Chondrocyte (in vitro differentiated cells): ENCODE data around the gene BARHL1. TPM values are rescaled to one million over a fixed set of nuclear protein-coding genes. Genes with fewer than 3 reads are reported as not detected.

Experiments
- DNase-seq: peaks from one replicate; pipeline ENCODE4 v3.0.0; 2021; ENCODE audit warnings: mixed read lengths, low spot score
- H3K27ac Mint-ChIP-seq: one replicate; pipeline ENCODE4 v1.8.0; 2021; ENCODE audit warnings: mild to moderate bottlenecking, moderate library complexity, mixed read lengths; ENCODE audit not compliant: unreplicated experiment
- H3K27me3 Mint-ChIP-seq: 2 replicates; pipeline ENCODE4 v1.8.0; 2021; ENCODE audit warnings: low read depth, mixed read lengths
- H3K36me3 Mint-ChIP-seq: 2 replicates; pipeline ENCODE4 v1.8.0; 2021; ENCODE audit warnings: low read depth, mixed read lengths
- H3K4me1 Mint-ChIP-seq: 2 replicates; pipeline ENCODE4 v1.8.0; 2021; ENCODE audit warnings: low read depth, mild to moderate bottlenecking, mixed read lengths
- H3K4me3 Mint-ChIP-seq: one replicate; pipeline ENCODE4 v1.8.0; 2021; ENCODE audit warnings: mild to moderate bottlenecking, moderate library complexity, mixed read lengths; ENCODE audit not compliant: unreplicated experiment
- H3K9me3 Mint-ChIP-seq: 2 replicates; pipeline ENCODE4 v1.8.0; 2021; ENCODE audit warnings: low read depth, mixed read lengths
- CTCF ChIP-seq: fragments of 200-600 bp; sonication (generic); IDR thresholded peaks from 2 replicates; pipeline ENCODE4 v1.5.0; 2021; ENCODE audit warnings: antibody characterized with exemption, mild to moderate bottlenecking, moderate library complexity
- total RNA-seq: library from RNA; stranded (reverse); gene quantifications from 3 replicates; pipeline ENCODE4 v1.2.1, GENCODE V29; 2021

Gene BARHL1
- total RNA-seq, 1 donor from 2014 or later, result not detected

GRCh38 chr9:132545578-132545977 is 36.8 kb upstream of the BARHL1 start:
- no peaks in the 10 kb centered on the region for H3K9me3 Mint-ChIP-seq
- DNase-seq, result peak; percentile 46
- no peaks in the 10 kb centered on the region for H3K36me3 Mint-ChIP-seq
- no peaks in the 10 kb centered on the region for H3K27me3 Mint-ChIP-seq
- H3K27ac Mint-ChIP-seq, result no peak overlapping the region
- peaks cover 26% of the 10 kb centered on the region for H3K4me1 Mint-ChIP-seq
- H3K4me3 Mint-ChIP-seq, result no peak overlapping the region
- no peak for TF ChIP-seq CTCF

GRCh38 chr9:132546148-132547051 is 36.0 kb upstream of the BARHL1 start:
- peak; percentile 67 for DNase-seq
- Mint-ChIP-seq H3K9me3 (no peaks in the 10 kb centered on the region), H3K4me1 (peaks cover 26% of the 10 kb centered on the region), H3K27ac (no peak overlapping the region), H3K27me3 (no peaks in the 10 kb centered on the region), H3K4me3 (peak overlapping the region; percentile 64), H3K36me3 (no peaks in the 10 kb centered on the region)
- peak; percentile 77 for TF ChIP-seq CTCF

- Mint-ChIP-seq H3K4me1 (peaks cover 26% of the 10 kb centered on the region), H3K4me3 (no peak overlapping the region), H3K36me3 (no peaks in the 10 kb centered on the region), H3K9me3 (no peaks in the 10 kb centered on the region), H3K27me3 (no peaks in the 10 kb centered on the region), H3K27ac (no peak overlapping the region)
- TF ChIP-seq CTCF, result no peak
- peak; percentile 64 for DNase-seq
These were observed 35.4 kb upstream of the BARHL1 start for GRCh38 chr9:132547052-132547431.

GRCh38 chr9:132547436-132547835 is 35.0 kb upstream of the BARHL1 start:
- no peaks in the 10 kb centered on the region for H3K9me3 Mint-ChIP-seq
- H3K36me3 Mint-ChIP-seq, result no peaks in the 10 kb centered on the region
- H3K27me3 Mint-ChIP-seq, result no peaks in the 10 kb centered on the region
- DNase-seq, result peak; percentile 81
- H3K27ac Mint-ChIP-seq, result no peak overlapping the region
- peaks cover 26% of the 10 kb centered on the region for H3K4me1 Mint-ChIP-seq
- H3K4me3 Mint-ChIP-seq, result no peak overlapping the region
- no peak for TF ChIP-seq CTCF

GRCh38 chr9:132547976-132548730 is 34.3 kb upstream of the BARHL1 start:
- no peaks in the 10 kb centered on the region for H3K27me3 Mint-ChIP-seq
- H3K36me3 Mint-ChIP-seq, result no peaks in the 10 kb centered on the region
- H3K9me3 Mint-ChIP-seq, result no peaks in the 10 kb centered on the region
- H3K27ac Mint-ChIP-seq, result no peak overlapping the region
- DNase-seq, result peak; percentile 53
- no peak for TF ChIP-seq CTCF
- peaks cover 26% of the 10 kb centered on the region for H3K4me1 Mint-ChIP-seq
- H3K4me3 Mint-ChIP-seq, result no peak overlapping the region
